ENCODE measurements around the gene CPT1B.

- TF ChIP-seq CTCF (conservative IDR thresholded peaks at IDR 0.05; ENCODE audit: low read length): no peak
- no peak for TF ChIP-seq EZH2phosphoT487 (IDR thresholded peaks at IDR 0.05; ENCODE audit: borderline replicate concordance, low read depth, low read length)
Measured at GRCh38 chr22:50622723-50623327, 44.6 kb upstream of the CPT1B start.

Data from OCI-LY7 (cell line).